H1 (cell line): ENCODE data around the gene DHCR7. TPM values are rescaled to one million over a fixed set of nuclear protein-coding genes. Genes with fewer than 3 reads are reported as not detected.

Experiments
- CBX5 ChIP-seq: fragments of 300-800, 300-1000 bp; sonication (generic); IDR thresholded peaks from 2 replicates; pipeline ENCODE4 v1.7.1; 2016; ENCODE audit warnings: antibody characterized with exemption, low read length, low read depth
- CTCF ChIP-seq, 3 experiments: IDR thresholded peaks; 1 replicate in 2 of 3; 2 replicates in 1 of 3; pipeline versions ENCODE4 v1.5.1 to v1.6.1; 2011; ENCODE audit warnings: low read length in 3 of 3, mild to moderate bottlenecking in 3 of 3, inconsistent platforms in 2 of 3, low read depth in 1 of 3, moderate library complexity in 1 of 3; ENCODE audit not compliant: insufficient read depth in 1 of 3; ENCODE audit errors: control extremely low read depth in 1 of 3
- polyA plus RNA-seq, 7 experiments: library from polyadenylated mRNA; depleted of rRNA in 3 of 7; stranded (reverse) in 5 of 7; unstranded in 2 of 7; fragments of >200 nt in 5 of 7; fragments of 200-250 nt in 2 of 7; gene quantifications; 1 replicate in 5 of 7; 2 replicates in 1 of 7; 4 replicates in 1 of 7; pipeline versions ENCODE4 v1.2.1 to v1.2.3, GENCODE V29; 2011 to 2013; ENCODE audit warnings: missing spikeins in 2 of 7, mixed read lengths in 2 of 7
- total RNA-seq: library from RNA; stranded (reverse); fragmentation: NEBNext Ultra II Directional; extraction: Animal tissue kit (Norgen Biotek cat#: 25700); gene quantifications from 2 replicates; pipeline ENCODE4 v1.2.1, GENCODE V29; 2021
- TF ChIP-seq, protein P1 (sequence below): IDR thresholded peaks from 2 replicates; pipeline ENCODE4 v1.6.1; 2011; ENCODE audit warnings: low read length, improper control_type of control experiment

The DHCR7 gene
- total and polyA plus RNA-seq, 2 of the 8 experiments (the other 6 are each of a cell fraction or from before 2014, with no cell fraction given), result 144 to 157 TPM

DNA sequence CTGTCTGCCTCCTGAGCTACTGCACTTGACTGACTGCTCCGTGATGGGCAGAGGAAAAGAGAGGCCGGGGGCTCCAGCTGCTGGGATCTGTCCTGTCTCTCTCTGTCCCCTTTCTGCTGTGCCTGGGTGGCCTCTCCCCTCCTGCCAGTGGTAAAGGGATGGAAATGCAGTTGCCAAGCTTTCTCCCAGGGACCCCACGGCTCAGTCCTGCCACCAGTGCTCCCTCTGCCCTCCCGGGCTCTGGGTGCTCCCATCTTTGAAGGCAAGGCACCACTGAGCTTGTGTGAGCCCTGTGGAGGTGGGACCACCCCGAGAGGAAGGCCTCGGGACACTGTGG lies 36.8 kb upstream of the DHCR7 start (continued):
- TF ChIP-seq, protein P1, sequence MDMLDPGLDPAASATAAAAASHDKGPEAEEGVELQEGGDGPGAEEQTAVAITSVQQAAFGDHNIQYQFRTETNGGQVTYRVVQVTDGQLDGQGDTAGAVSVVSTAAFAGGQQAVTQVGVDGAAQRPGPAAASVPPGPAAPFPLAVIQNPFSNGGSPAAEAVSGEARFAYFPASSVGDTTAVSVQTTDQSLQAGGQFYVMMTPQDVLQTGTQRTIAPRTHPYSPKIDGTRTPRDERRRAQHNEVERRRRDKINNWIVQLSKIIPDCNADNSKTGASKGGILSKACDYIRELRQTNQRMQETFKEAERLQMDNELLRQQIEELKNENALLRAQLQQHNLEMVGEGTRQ, result no peak
- no peak for TF ChIP-seq CBX5
- TF ChIP-seq CTCF (IDR thresholded peaks at IDR 0.05; ENCODE audit: control extremely low read depth in 1 of 3, insufficient read depth in 1 of 3, low read depth in 1 of 3, low read length in 3 of 3), result no peak
